GM12865 (cell line): ENCODE measurements around the gene CALHM2.
A peak's percentile ranks its signal among the peaks of the same experiment; 100 is the strongest.
"Not testable (repeated sequence)": the region's sequence is repeated elsewhere in the genome, so short reads cannot be mapped to it uniquely, and the experiment has no call there.

ENCODE experiments used
- DNase-seq: peaks from one replicate; pipeline ENCODE4 v3.0.0; 2010; ENCODE audit warnings: low read depth
- H3K4me3 ChIP-seq: 2 replicates; pipeline ENCODE4 v1.5.1; 2011; ENCODE audit warnings: mild to moderate bottlenecking, low read depth, low read length, control low read depth
- CTCF ChIP-seq: IDR thresholded peaks from 2 replicates; pipeline ENCODE4 v1.5.1; 2011; ENCODE audit warnings: low read length, control low read depth, low read depth, inconsistent platforms; ENCODE audit not compliant: insufficient read depth; ENCODE audit errors: missing control alignments

The CALHM2 gene

GRCh38 chr10:103419101-103419500 is 33.1 kb downstream of the CALHM2 start:
- no peak overlapping the region for H3K4me3 ChIP-seq
- no peak for TF ChIP-seq CTCF
- no peak for DNase-seq

GRCh38 chr10:103417601-103418000 is 34.6 kb downstream of the CALHM2 start:
- no peak for DNase-seq
- H3K4me3 ChIP-seq, result no peak overlapping the region
- no peak for TF ChIP-seq CTCF

- not testable (repeated sequence) for DNase-seq, H3K4me3 ChIP-seq
These were observed 35.1 kb downstream of the CALHM2 start for GRCh38 chr10:103417148-103417469.

- peak; percentile 80 for DNase-seq
- TF ChIP-seq CTCF, result peak; percentile 60
- no peak overlapping the region for H3K4me3 ChIP-seq
These were observed 35.6 kb downstream of the CALHM2 start for GRCh38 chr10:103416436-103417147.

GRCh38 chr10:103415581-103415980 is 36.6 kb downstream of the CALHM2 start:
- no peak for DNase-seq
- H3K4me3 ChIP-seq, result no peak overlapping the region
- no peak for TF ChIP-seq CTCF

GRCh38 chr10:103413564-103413963 is 38.6 kb downstream of the CALHM2 start:
- no peak overlapping the region for H3K4me3 ChIP-seq
- no peak for TF ChIP-seq CTCF

GRCh38 chr10:103397191-103397825 is 54.9 kb downstream of the CALHM2 start:
- peak; percentile 30 for DNase-seq

More at GRCh38 chr10:103413564-103413963, 38.6 kb downstream of the CALHM2 start:
- no peak for DNase-seq

More at GRCh38 chr10:103397191-103397825, 54.9 kb downstream of the CALHM2 start:
- H3K4me3 ChIP-seq, result peak overlapping the region; percentile 88
- no peak for TF ChIP-seq CTCF
